SK-N-SH (cell line): ENCODE measurements around the gene ERC2. TPM values are rescaled to one million over a fixed set of nuclear protein-coding genes. Genes with fewer than 3 reads are reported as not detected.

Experiments used
- CTCF ChIA-PET: fragments of 300-600, 350-600 bp; formaldehyde crosslinking; extraction: SDS; loops from one replicate; lab custom pipeline; 2021; lab: Yijun Ruan, JAX
- POLR2A ChIA-PET: fragments of 350-600 bp; sonication (Branson Sonifier 250); formaldehyde crosslinking; extraction: SDS; loops from one replicate; lab custom pipeline; 2020; ENCODE audit warnings: antibody characterized with exemption, inconsistent platforms; lab: Yijun Ruan, JAX
- DNase-seq: peaks from one replicate; pipeline ENCODE4 v3.0.0; 2012
- H2AFZ ChIP-seq: fragments of 200-600 bp; sonication (generic); 2 replicates; pipeline ENCODE4 v1.8.1; 2016; ENCODE audit warnings: antibody characterized with exemption, mild to moderate bottlenecking, low read depth
- H3F3A ChIP-seq: fragments of 200-600 bp; sonication (generic); replicated peaks from 2 replicates; pipeline ENCODE3; 2016; ENCODE audit warnings: antibody characterized with exemption, mild to moderate bottlenecking; ENCODE audit not compliant: insufficient read depth
- H3K27ac ChIP-seq, 2 experiments: fragments of 200-500 bp in 1 of 2; fragments of 200-600 bp in 1 of 2; sonication (Bioruptor generic) in 1 of 2; sonication (generic), shearing (Covaris generic) in 1 of 2; 2 replicates each; pipeline versions ENCODE4 v1.5.1 to v1.6.1; 2014 to 2016; ENCODE audit warnings: low read depth in 2 of 2, inconsistent platforms in 1 of 2, low read length in 1 of 2, mild to moderate bottlenecking in 1 of 2, mixed read lengths in 1 of 2
- H3K27me3 ChIP-seq: fragments of 200-600 bp; sonication (generic), shearing (Covaris generic); 2 replicates; pipeline ENCODE4 v1.6.1; 2016; ENCODE audit warnings: mixed run types; ENCODE audit not compliant: insufficient read depth
- H3K36me3 ChIP-seq, 2 experiments: fragments of 200-500 bp in 1 of 2; fragments of 200-600 bp in 1 of 2; sonication (Bioruptor generic) in 1 of 2; sonication (generic) in 1 of 2; replicated peaks in 1 of 2; 2 replicates each; pipeline versions ENCODE3 to v1.5.1; 2014 to 2016; ENCODE audit warnings: low read length in 1 of 2, mild to moderate bottlenecking in 1 of 2; ENCODE audit not compliant: insufficient read depth in 2 of 2, control insufficient read depth in 1 of 2
- H3K4me1 ChIP-seq, 2 experiments: fragments of 200-500 bp in 1 of 2; fragments of 200-600 bp in 1 of 2; sonication (Bioruptor generic) in 1 of 2; sonication (generic), shearing (Covaris generic) in 1 of 2; 2 replicates each; pipeline versions ENCODE4 v1.5.1 to v1.6.1; 2014 to 2016; ENCODE audit warnings: low read depth in 1 of 2, low read length in 1 of 2, mixed run types in 1 of 2; ENCODE audit not compliant: insufficient read depth in 2 of 2, control insufficient read depth in 1 of 2
- H3K4me2 ChIP-seq: fragments of 200-600 bp; sonication (generic), shearing (Covaris generic); 2 replicates; pipeline ENCODE4 v1.6.1; 2017; ENCODE audit warnings: mixed run types
- H3K4me3 ChIP-seq, 2 experiments: fragments of 200-500 bp in 1 of 2; fragments of 200-600 bp in 1 of 2; sonication (Bioruptor generic) in 1 of 2; sonication (generic), shearing (Covaris generic) in 1 of 2; 2 replicates each; pipeline versions ENCODE4 v1.5.1 to v1.8.1; 2014 to 2016; ENCODE audit warnings: low read depth in 2 of 2, inconsistent platforms in 1 of 2, low read length in 1 of 2, mild to moderate bottlenecking in 1 of 2, mixed read lengths in 1 of 2, moderate library complexity in 1 of 2
- H3K79me2 ChIP-seq: fragments of 200-600 bp; sonication (generic); 2 replicates; pipeline ENCODE4 v1.8.1; 2017; ENCODE audit warnings: mild to moderate bottlenecking; ENCODE audit not compliant: insufficient read depth
- H3K9ac ChIP-seq: fragments of 200-600 bp; sonication (generic); 2 replicates; pipeline ENCODE4 v1.6.1; 2017; ENCODE audit warnings: mixed run types
- H3K9me2 ChIP-seq: fragments of 200-600 bp; sonication (generic); 2 replicates; pipeline ENCODE4 v1.6.1; 2017; ENCODE audit warnings: mixed run types
- H3K9me3 ChIP-seq: fragments of 200-600 bp; sonication (generic); 2 replicates; pipeline ENCODE4 v1.6.1; 2017; ENCODE audit warnings: mixed run types, mild to moderate bottlenecking, moderate library complexity
- H4K20me1 ChIP-seq: fragments of 200-600 bp; sonication (generic); 2 replicates; pipeline ENCODE4 v1.6.1; 2017; ENCODE audit warnings: mild to moderate bottlenecking, mixed run types; ENCODE audit not compliant: insufficient read depth
- ELF1 ChIP-seq: IDR thresholded peaks from 2 replicates; pipeline ENCODE4 v1.4.0; 2012
- EZH2phosphoT487 ChIP-seq: fragments of 200-600 bp; sonication (generic); IDR thresholded peaks from 2 replicates; pipeline ENCODE4 v1.6.1; 2017; ENCODE audit warnings: low read depth, mixed run types, mild to moderate bottlenecking, antibody characterized with exemption, moderate library complexity, borderline replicate concordance
- FOXM1 ChIP-seq: IDR thresholded peaks from 2 replicates; pipeline ENCODE4 v1.4.0; 2012; ENCODE audit warnings: low read depth, mild to moderate bottlenecking
- GABPA ChIP-seq: IDR thresholded peaks from 2 replicates; pipeline ENCODE4 v1.4.0; 2012; ENCODE audit warnings: low read depth, mild to moderate bottlenecking
- IRF3 ChIP-seq: fragments of 150-350 bp; IDR thresholded peaks from 2 replicates; pipeline ENCODE4 v1.6.1; 2016; ENCODE audit warnings: mild to moderate bottlenecking, low read depth, low read length
- JUND ChIP-seq: IDR thresholded peaks from 2 replicates; pipeline ENCODE4 v1.4.0; 2012
- MAX ChIP-seq: IDR thresholded peaks from 2 replicates; pipeline ENCODE4 v1.4.0; 2012; ENCODE audit warnings: low read depth
- MXI1 ChIP-seq: IDR thresholded peaks from 2 replicates; pipeline ENCODE4 v1.6.1; 2012; ENCODE audit warnings: mild to moderate bottlenecking, low read depth, low read length, improper control_type of control experiment
- NFIC ChIP-seq: IDR thresholded peaks from 2 replicates; pipeline ENCODE4 v1.4.0; 2012; ENCODE audit warnings: borderline replicate concordance
- POLR2AphosphoS5 ChIP-seq: IDR thresholded peaks from 2 replicates; pipeline ENCODE4 v1.6.1; 2012; ENCODE audit warnings: low read depth, low read length
- SIN3A ChIP-seq: IDR thresholded peaks from 2 replicates; pipeline ENCODE4 v1.6.1; 2012; ENCODE audit warnings: low read depth, mild to moderate bottlenecking, low read length, moderate library complexity, borderline replicate concordance
- TAF1 ChIP-seq: IDR thresholded peaks from 2 replicates; pipeline ENCODE4 v1.6.1; 2012; ENCODE audit warnings: low read depth, mild to moderate bottlenecking, low read length, moderate library complexity, borderline replicate concordance
- TCF12 ChIP-seq: IDR thresholded peaks from 2 replicates; pipeline ENCODE4 v1.4.0; 2012
- USF2 ChIP-seq: fragments of 150-350 bp; IDR thresholded peaks from 2 replicates; pipeline ENCODE4 v1.6.1; 2017; ENCODE audit warnings: antibody characterized with exemption, low read length, low read depth, borderline replicate concordance
- WGBS: methylation state at CpG from one replicate; pipeline ENCODE4 v1.1.6; 2017; ENCODE audit warnings: low lambda C conversion rate; 5-methylcytosine and 5-hydroxymethylcytosine counted together
- polyA plus RNA-seq, 3 experiments: library from polyadenylated mRNA; depleted of rRNA; stranded (reverse); fragments of >200 nt; gene quantifications; 2 replicates each; pipeline ENCODE4 v1.2.3, GENCODE V29; 2012
- TF ChIP-seq, protein P1 (sequence below): fragments of 200-600 bp; sonication (generic); IDR thresholded peaks from 2 replicates; pipeline ENCODE4 v1.6.1; 2017; ENCODE audit warnings: antibody characterized with exemption, mild to moderate bottlenecking, moderate library complexity

The ERC2 gene
- polyA plus RNA-seq, 1 of the 3 experiments (the other 2 are of a cell fraction), result 1.6 TPM

DNA sequence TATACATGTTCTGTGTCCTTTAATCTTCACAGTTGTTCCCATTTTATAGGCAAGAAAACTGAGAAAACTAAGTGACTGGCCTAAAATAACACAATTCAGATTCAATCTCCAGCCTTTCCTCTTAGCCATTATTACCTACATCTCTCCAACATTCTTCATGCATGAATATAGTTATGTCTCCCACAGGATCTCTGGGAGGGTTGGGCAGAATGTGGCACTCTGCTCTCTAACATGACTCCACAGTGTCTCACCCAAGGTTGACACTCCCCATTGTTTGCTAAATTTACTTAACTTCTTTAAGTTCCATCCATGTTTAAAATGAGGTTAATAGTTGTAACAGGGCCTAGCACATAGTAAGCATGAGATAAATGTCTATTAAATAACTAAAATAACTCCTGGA is 276.3 kb downstream of the ERC2 start (continued):
- no peak for TF ChIP-seq IRF3
- TF ChIP-seq TAF1, result no peak
- TF ChIP-seq TCF12, result no peak
- TF ChIP-seq ELF1, result no peak

DNA sequence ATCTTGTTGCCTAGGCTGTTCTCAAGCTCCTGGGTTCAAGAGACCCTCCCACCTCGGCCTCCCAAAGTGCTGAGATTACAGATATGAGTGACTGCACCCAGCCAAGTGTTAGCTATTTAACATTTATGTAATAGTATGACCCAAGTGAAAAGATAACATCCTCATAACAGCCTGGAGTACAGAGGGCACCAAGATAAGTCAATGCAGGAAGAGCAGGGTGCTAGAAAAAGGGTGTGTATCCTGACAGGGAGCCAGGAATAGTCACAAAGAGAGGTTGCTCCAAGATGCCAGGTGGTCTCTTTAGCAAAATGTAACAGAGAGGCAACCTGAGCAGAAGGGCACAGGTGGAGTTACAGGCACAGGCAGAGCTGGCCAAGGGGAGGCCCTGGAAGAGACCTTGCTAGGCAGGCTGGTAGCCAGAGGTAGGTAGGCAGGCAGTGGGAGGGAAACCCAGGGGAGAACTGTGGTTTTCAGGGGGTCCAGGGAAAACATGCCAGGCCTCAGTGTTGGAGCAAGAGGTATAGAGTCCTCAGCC is 277.4 kb downstream of the ERC2 start:
- no peaks in the 10 kb centered on the region for H3K9me2 ChIP-seq
- no peak overlapping the region for H3K27ac ChIP-seq
- no peaks in the 10 kb centered on the region for H4K20me1 ChIP-seq
- POLR2A ChIA-PET, result no interaction called here
- WGBS, result 15% methylated on average over 1 of the region's 1 CpG
- no peak for DNase-seq
- no peaks in the 10 kb centered on the region for H3K4me1 ChIP-seq
- TF ChIP-seq GABPA (no peak), JUND (no peak), FOXM1 (no peak), POLR2AphosphoS5 (no peak), MXI1 (no peak)
- TF ChIP-seq, protein P1, sequence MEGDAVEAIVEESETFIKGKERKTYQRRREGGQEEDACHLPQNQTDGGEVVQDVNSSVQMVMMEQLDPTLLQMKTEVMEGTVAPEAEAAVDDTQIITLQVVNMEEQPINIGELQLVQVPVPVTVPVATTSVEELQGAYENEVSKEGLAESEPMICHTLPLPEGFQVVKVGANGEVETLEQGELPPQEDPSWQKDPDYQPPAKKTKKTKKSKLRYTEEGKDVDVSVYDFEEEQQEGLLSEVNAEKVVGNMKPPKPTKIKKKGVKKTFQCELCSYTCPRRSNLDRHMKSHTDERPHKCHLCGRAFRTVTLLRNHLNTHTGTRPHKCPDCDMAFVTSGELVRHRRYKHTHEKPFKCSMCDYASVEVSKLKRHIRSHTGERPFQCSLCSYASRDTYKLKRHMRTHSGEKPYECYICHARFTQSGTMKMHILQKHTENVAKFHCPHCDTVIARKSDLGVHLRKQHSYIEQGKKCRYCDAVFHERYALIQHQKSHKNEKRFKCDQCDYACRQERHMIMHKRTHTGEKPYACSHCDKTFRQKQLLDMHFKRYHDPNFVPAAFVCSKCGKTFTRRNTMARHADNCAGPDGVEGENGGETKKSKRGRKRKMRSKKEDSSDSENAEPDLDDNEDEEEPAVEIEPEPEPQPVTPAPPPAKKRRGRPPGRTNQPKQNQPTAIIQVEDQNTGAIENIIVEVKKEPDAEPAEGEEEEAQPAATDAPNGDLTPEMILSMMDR, result no peak
- TF ChIP-seq, all 33 proteins: peak for 0
- H2AFZ ChIP-seq, result no peak overlapping the region
- no peaks in the 10 kb centered on the region for H3F3A ChIP-seq
- H3K36me3 ChIP-seq, result no peaks in the 10 kb centered on the region
- H3K9me3 ChIP-seq, result no peaks in the 10 kb centered on the region
- H3K79me2 ChIP-seq, result no peaks in the 10 kb centered on the region
- no peak overlapping the region for H3K4me3 ChIP-seq
- no peak overlapping the region for H3K9ac ChIP-seq
- CTCF ChIA-PET, result no interaction called here
- no peaks in the 10 kb centered on the region for H3K27me3 ChIP-seq
- H3K4me2 ChIP-seq, result no peak overlapping the region

GRCh38 chr3:56190130-56190529 is 278.1 kb downstream of the ERC2 start:
- no peaks in the 10 kb centered on the region for H3K4me1 ChIP-seq
- no peak overlapping the region for H3K4me2 ChIP-seq
- no peaks in the 10 kb centered on the region for H3F3A ChIP-seq
- ChIA-PET CTCF (no interaction called here), POLR2A (no interaction called here)
- H3K27me3 ChIP-seq, result no peaks in the 10 kb centered on the region
- H3K36me3 ChIP-seq, result no peaks in the 10 kb centered on the region
- no peaks in the 10 kb centered on the region for H3K79me2 ChIP-seq
- DNase-seq, result no peak
- H4K20me1 ChIP-seq, result no peaks in the 10 kb centered on the region
- H3K9me3 ChIP-seq, result no peaks in the 10 kb centered on the region
- TF ChIP-seq IRF3 (no peak), EZH2phosphoT487 (no peak), USF2 (no peak), NFIC (no peak), MXI1 (no peak), MAX (no peak), SIN3A (no peak)
- no peak overlapping the region for H2AFZ ChIP-seq
- H3K9me2 ChIP-seq, result no peaks in the 10 kb centered on the region
- H3K9ac ChIP-seq, result no peak overlapping the region
- no peak overlapping the region for H3K27ac ChIP-seq
- H3K4me3 ChIP-seq, result no peak overlapping the region
